Pancreas (tissue), 10 donors: Measurements from ENCODE around the gene ASB1. TPM values are rescaled to one million over a fixed set of nuclear protein-coding genes. Genes with fewer than 3 reads are reported as not detected.
A peak's percentile ranks its signal among the peaks of the same experiment; 100 is the strongest.

Source experiments
- ATAC-seq, 4 donors: fragments of 200-7000 bp; cut with Tn5 transposase; one replicate each; pipeline versions ENCODE4 v1.8.0 to v1.9.1; 2020; ENCODE audit warnings: mild to moderate bottlenecking in 4 of 4, moderate library complexity in 4 of 4
- DNase-seq, 6 donors: peaks; one replicate each; pipeline ENCODE4 v3.0.0-alpha.2; 2020
- FAIRE-seq: peaks from 2 replicates; lab custom pipeline; 2012; peaks lifted over from hg19 to GRCh38; lab: Jason Lieb, UNC
- H3K27ac ChIP-seq, 4 donors: fragments of 200-600 bp; sonication (generic); 1 replicate in 3 of 4; 2 replicates in 1 of 4; pipeline versions ENCODE4 v1.5.0 to v1.8.0; 2020
- H3K27me3 ChIP-seq, 4 donors: fragments of 200-600 bp; one replicate each; pipeline ENCODE4 v1.8.0; 2021
- H3K36me3 ChIP-seq, 3 donors: fragments of 200-600 bp; sonication (generic) in 1 of 3; one replicate each; pipeline versions ENCODE4 v1.5.0 to v1.8.0; 2020 to 2021
- H3K4me1 ChIP-seq, 3 donors: fragments of 200-600 bp; one replicate each; pipeline ENCODE4 v1.8.0; 2021
- H3K4me3 ChIP-seq, 4 donors: fragments of 200-600 bp; sonication (generic) in 2 of 4; one replicate each; pipeline versions ENCODE4 v1.5.0 to v1.8.0; 2020 to 2021
- H3K9me3 ChIP-seq, 4 donors: fragments of 200-600 bp; one replicate each; pipeline ENCODE4 v1.8.0; 2021
- CTCF ChIP-seq, 4 donors: fragments of 200-600 bp; sonication (generic) in 3 of 4; IDR thresholded peaks; one replicate each; pipeline versions ENCODE4 v1.5.0 to v1.8.0; 2021; ENCODE audit warnings: antibody characterized with exemption in 4 of 4
- WGBS, 2 donors: extraction: QIAGEN DNeasy Blood & Tissue Kit; methylation state at CpG; one replicate each; pipeline ENCODE4 v1.1.7; 2013; 5-methylcytosine and 5-hydroxymethylcytosine counted together
- intact Hi-C, 3 donors: fragments of 100-400 bp; cut with DNase I; formaldehyde crosslinking; loops; one replicate each; pipeline versions ENCODE4 v1.11.1 to v1.14.2; 2022
- polyA plus RNA-seq, 2 donors: library from polyadenylated mRNA; stranded (reverse); fragments of 200-250 nt; gene quantifications; one replicate each; pipeline ENCODE4 v1.2.3, GENCODE V29; 2013
- total RNA-seq, 6 donors: library from RNA; stranded (reverse); fragmentation: NEBNext Ultra II Directional in 4 of 6; extraction: Animal tissue kit (Norgen Biotek cat#: 25700) in 4 of 6; gene quantifications; one replicate each; pipeline versions ENCODE4 v1.2.1 to v1.2.4, GENCODE V29; 2021 to 2023
- donor health status: healthy with polysubstance abuse.
- donor health status: DM: no; HTN: no; CAD: no; lungs with moderate emphysema.
- donor health status: DM: no; HTN: no; CAD: no.
- donor health status: control.
- donor health status: control.
- donor health status: Bipolar disorder and iron deficiency.
- donor health status: DM: yes; HTN: yes; CAD: no.
- donor health status: DM: no; HTN: no; CAD: no.
- donor health status: DM: no; HTN: no; CAD: no.
- donor health status: DM: yes; HTN: yes; CAD: no.

The ASB1 gene
- total and polyA plus RNA-seq, 8 donors: 11.3 to 25.1 (median 13.8) TPM

GRCh38 chr2:238465487-238466242 is 38.9 kb downstream of the ASB1 start:
- H3K4me1 ChIP-seq: no peaks in the 10 kb centered on the region
- no peaks in the 10 kb centered on the region for H3K9me3 ChIP-seq
- no peaks in the 10 kb centered on the region for H3K27me3 ChIP-seq
- no peak for DNase-seq
- 89 to 91% methylated on average over 22 of the region's 22 CpGs for WGBS, 2 donors
- no peak overlapping the region for H3K27ac ChIP-seq
- H3K36me3 ChIP-seq: no peaks in the 10 kb centered on the region
- H3K4me3 ChIP-seq: no peak overlapping the region
- intact Hi-C loops: no loop called here
- no peak for FAIRE-seq
- no peak for ATAC-seq
- no peak for TF ChIP-seq CTCF (IDR thresholded peaks at IDR 0.05)

- DNase-seq (no peak), ATAC-seq (no peak), FAIRE-seq (no peak)
- no peaks in the 10 kb centered on the region for H3K4me1 ChIP-seq
- no peak overlapping the region for H3K27ac ChIP-seq
- TF ChIP-seq CTCF (IDR thresholded peaks at IDR 0.05): no peak
- intact Hi-C loops: no loop called here
- H3K36me3 ChIP-seq: no peaks in the 10 kb centered on the region
- no peaks in the 10 kb centered on the region for H3K27me3 ChIP-seq
- H3K9me3 ChIP-seq: no peaks in the 10 kb centered on the region
- no peak overlapping the region for H3K4me3 ChIP-seq
- WGBS, 2 donors: 85 to 89% methylated on average over 10 of the region's 10 CpGs
These were observed 39.6 kb downstream of the ASB1 start for GRCh38 chr2:238466243-238466756.

GRCh38 chr2:238467062-238467461 is 40.3 kb downstream of the ASB1 start:
- intact Hi-C loops: no loop called here
- H3K9me3 ChIP-seq: no peaks in the 10 kb centered on the region
- DNase-seq: no peak
- 84 to 91% methylated on average over 4 of the region's 4 CpGs for WGBS, 2 donors
- H3K4me3 ChIP-seq: no peak overlapping the region
- FAIRE-seq: no peak
- H3K27me3 ChIP-seq: no peaks in the 10 kb centered on the region
- no peak for TF ChIP-seq CTCF (IDR thresholded peaks at IDR 0.05)
- H3K36me3 ChIP-seq: no peaks in the 10 kb centered on the region
- no peak for ATAC-seq
- no peak overlapping the region for H3K27ac ChIP-seq
- no peaks in the 10 kb centered on the region for H3K4me1 ChIP-seq

GRCh38 chr2:238467792-238468191 is 41.1 kb downstream of the ASB1 start:
- Histone ChIP-seq H3K9me3 (no peaks in the 10 kb centered on the region), H3K27ac (no peak overlapping the region), H3K4me3 (no peak overlapping the region), H3K36me3 (no peaks in the 10 kb centered on the region), H3K27me3 (no peaks in the 10 kb centered on the region), H3K4me1 (no peaks in the 10 kb centered on the region)
- no peak for DNase-seq
- intact Hi-C loops: no loop called here
- 69 to 74% methylated on average over 1 of the region's 1 CpG for WGBS, 2 donors
- no peak for ATAC-seq
- no peak for FAIRE-seq
- no peak for TF ChIP-seq CTCF (IDR thresholded peaks at IDR 0.05)

- WGBS, 2 donors: 82 to 95% methylated on average over 1 of the region's 1 CpG
- no peak for TF ChIP-seq CTCF (IDR thresholded peaks at IDR 0.05)
- no peak overlapping the region for H3K4me3 ChIP-seq
- no peaks in the 10 kb centered on the region for H3K9me3 ChIP-seq
- intact Hi-C loops: no loop called here
- FAIRE-seq (peak; percentile 87), ATAC-seq (no peak), DNase-seq (no peak)
- H3K36me3 ChIP-seq: no peaks in the 10 kb centered on the region
- no peak overlapping the region for H3K27ac ChIP-seq
- H3K27me3 ChIP-seq: no peaks in the 10 kb centered on the region
- no peaks in the 10 kb centered on the region for H3K4me1 ChIP-seq
These were observed 42.4 kb downstream of the ASB1 start for GRCh38 chr2:238469155-238469554.
